Measurements from ENCODE around the gene RAPGEF5.

RAPGEF5 gene

GRCh38 chr7:22129819-22130580, 227.0 kb downstream of the RAPGEF5 start:
- Histone ChIP-seq H2AFZ (no peak overlapping the region), H3K4me3 (ENCODE audit: low read depth, low read length) (no peak overlapping the region), H3K36me3 (ENCODE audit: control insufficient read depth, insufficient read depth, low read length) (no peaks in the 10 kb centered on the region), H3K9me3 (ENCODE audit: control insufficient read depth, low read length) (no peaks in the 10 kb centered on the region), H3K27ac (peak overlapping the region; percentile 73), H3K9ac (no peak overlapping the region), H3K79me2 (peaks cover 3% of the 10 kb centered on the region), H3K27me3 (ENCODE audit: control insufficient read depth, insufficient read depth, low read length) (no peaks in the 10 kb centered on the region), H3K4me2 (ENCODE audit: low read length) (no peak overlapping the region), H3K4me1 (peaks cover 80% of the 10 kb centered on the region)
- no peak for TF ChIP-seq CTCF (IDR thresholded peaks at IDR 0.05)

GRCh38 chr7:22129166-22129565, 227.8 kb downstream of the RAPGEF5 start:
- peak overlapping the region; percentile 73 for H3K27ac ChIP-seq
- no peak overlapping the region for H2AFZ ChIP-seq
- H3K27me3 ChIP-seq (ENCODE audit: control insufficient read depth, insufficient read depth, low read length), result no peaks in the 10 kb centered on the region

GRCh38 chr7:22128528-22128920, 228.4 kb downstream of the RAPGEF5 start:
- no peak overlapping the region for H3K4me2 ChIP-seq (ENCODE audit: low read length)
- H3K4me1 ChIP-seq, result peaks cover 81% of the 10 kb centered on the region
- no peak overlapping the region for H3K9ac ChIP-seq
- H3K27me3 ChIP-seq (ENCODE audit: control insufficient read depth, insufficient read depth, low read length), result no peaks in the 10 kb centered on the region
- H3K36me3 ChIP-seq (ENCODE audit: control insufficient read depth, insufficient read depth, low read length), result no peaks in the 10 kb centered on the region
- H3K9me3 ChIP-seq (ENCODE audit: control insufficient read depth, low read length), result no peaks in the 10 kb centered on the region
- peaks cover 3% of the 10 kb centered on the region for H3K79me2 ChIP-seq
- peak overlapping the region; percentile 73 for H3K27ac ChIP-seq
- no peak overlapping the region for H3K4me3 ChIP-seq (ENCODE audit: low read depth, low read length)
- H2AFZ ChIP-seq, result no peak overlapping the region
- no peak for TF ChIP-seq CTCF (IDR thresholded peaks at IDR 0.05)

More at GRCh38 chr7:22129166-22129565, 227.8 kb downstream of the RAPGEF5 start:
- H3K4me1 ChIP-seq, result peaks cover 81% of the 10 kb centered on the region
- no peak overlapping the region for H3K9ac ChIP-seq
- peaks cover 3% of the 10 kb centered on the region for H3K79me2 ChIP-seq
- no peak overlapping the region for H3K4me3 ChIP-seq (ENCODE audit: low read depth, low read length)
- no peaks in the 10 kb centered on the region for H3K36me3 ChIP-seq (ENCODE audit: control insufficient read depth, insufficient read depth, low read length)
- H3K4me2 ChIP-seq (ENCODE audit: low read length), result no peak overlapping the region
- TF ChIP-seq CTCF (IDR thresholded peaks at IDR 0.05), result no peak
- no peaks in the 10 kb centered on the region for H3K9me3 ChIP-seq (ENCODE audit: control insufficient read depth, low read length)

- no peak overlapping the region for H3K9ac ChIP-seq
- H3K4me3 ChIP-seq (ENCODE audit: low read depth, low read length), result no peak overlapping the region
- no peaks in the 10 kb centered on the region for H3K9me3 ChIP-seq (ENCODE audit: control insufficient read depth, low read length)
- no peaks in the 10 kb centered on the region for H3K27me3 ChIP-seq (ENCODE audit: control insufficient read depth, insufficient read depth, low read length)
- H3K79me2 ChIP-seq, result peaks cover 3% of the 10 kb centered on the region
- H3K27ac ChIP-seq, result peak overlapping the region; percentile 73
- H3K4me1 ChIP-seq, result peaks cover 81% of the 10 kb centered on the region
- no peak overlapping the region for H2AFZ ChIP-seq
- no peak for TF ChIP-seq CTCF (IDR thresholded peaks at IDR 0.05)
- no peaks in the 10 kb centered on the region for H3K36me3 ChIP-seq (ENCODE audit: control insufficient read depth, insufficient read depth, low read length)
- no peak overlapping the region for H3K4me2 ChIP-seq (ENCODE audit: low read length)
These were observed 229.0 kb downstream of the RAPGEF5 start for GRCh38 chr7:22127835-22128527.

Data from parathyroid adenoma (tissue), 2 donors.